ENCODE results near the gene CRYBG2. TPM values are rescaled to one million over a fixed set of nuclear protein-coding genes. Genes with fewer than 3 reads are reported as not detected.

The CRYBG2 gene
- total RNA-seq, 1 donor from 2014 or later: 2.8 TPM

GRCh38 chr1:26287033-26287711, 66.8 kb downstream of the CRYBG2 start:
- DNase-seq (ENCODE audit: low read depth): no peak
- H3K4me3 ChIP-seq (ENCODE audit: low read depth, low read length): no peak overlapping the region
- TF ChIP-seq CTCF (conservative IDR thresholded peaks at IDR 0.05; ENCODE audit: low read depth, low read length): no peak

GRCh38 chr1:26286064-26286416, 67.9 kb downstream of the CRYBG2 start:
- DNase-seq (ENCODE audit: low read depth): no peak
- H3K4me3 ChIP-seq (ENCODE audit: low read depth, low read length): no peak overlapping the region
- TF ChIP-seq CTCF (conservative IDR thresholded peaks at IDR 0.05; ENCODE audit: low read depth, low read length): no peak

GRCh38 chr1:26285366-26286063, 68.4 kb downstream of the CRYBG2 start:
- peak; percentile 49 for TF ChIP-seq CTCF (conservative IDR thresholded peaks at IDR 0.05; ENCODE audit: low read depth, low read length)
- no peak overlapping the region for H3K4me3 ChIP-seq (ENCODE audit: low read depth, low read length)
- DNase-seq (ENCODE audit: low read depth): no peak

GRCh38 chr1:26284597-26285347, 69.2 kb downstream of the CRYBG2 start:
- TF ChIP-seq CTCF (conservative IDR thresholded peaks at IDR 0.05; ENCODE audit: low read depth, low read length): peak; percentile 85
- no peak for DNase-seq (ENCODE audit: low read depth)
- H3K4me3 ChIP-seq (ENCODE audit: low read depth, low read length): no peak overlapping the region

GRCh38 chr1:26283871-26284596, 69.9 kb downstream of the CRYBG2 start:
- no peak for TF ChIP-seq CTCF (conservative IDR thresholded peaks at IDR 0.05; ENCODE audit: low read depth, low read length)
- no peak overlapping the region for H3K4me3 ChIP-seq (ENCODE audit: low read depth, low read length)
- DNase-seq (ENCODE audit: low read depth): no peak

GRCh38 chr1:26283279-26283853, 70.6 kb downstream of the CRYBG2 start:
- DNase-seq (ENCODE audit: low read depth): no peak
- no peak for TF ChIP-seq CTCF (conservative IDR thresholded peaks at IDR 0.05; ENCODE audit: low read depth, low read length)
- H3K4me3 ChIP-seq (ENCODE audit: low read depth, low read length): no peak overlapping the region
